Neural crest cell (in vitro differentiated cells): ENCODE measurements around the gene CYP2A13. TPM values are rescaled to one million over a fixed set of nuclear protein-coding genes. Genes with fewer than 3 reads are reported as not detected.
"Not testable (repeated sequence)": the region's sequence is repeated elsewhere in the genome, so short reads cannot be mapped to it uniquely, and the experiment has no call there.

Experiments used
- DNase-seq: peaks from one replicate; pipeline ENCODE4 v3.0.0; 2021; ENCODE audit warnings: low read depth, mixed read lengths, low spot score
- H3K27ac Mint-ChIP-seq: one replicate; pipeline ENCODE4 v1.8.0; 2021; ENCODE audit warnings: mild to moderate bottlenecking, mixed read lengths; ENCODE audit not compliant: unreplicated experiment
- H3K27me3 Mint-ChIP-seq: 2 replicates; pipeline ENCODE4 v1.8.0; 2021; ENCODE audit warnings: low read depth, mild to moderate bottlenecking, mixed read lengths
- H3K36me3 Mint-ChIP-seq: 2 replicates; pipeline ENCODE4 v1.8.0; 2021; ENCODE audit warnings: low read depth, mild to moderate bottlenecking, mixed read lengths
- H3K4me1 Mint-ChIP-seq: 2 replicates; pipeline ENCODE4 v1.8.0; 2021; ENCODE audit warnings: mixed read lengths
- H3K4me3 Mint-ChIP-seq: one replicate; pipeline ENCODE4 v1.8.0; 2021; ENCODE audit warnings: mild to moderate bottlenecking, mixed read lengths
- H3K9me3 Mint-ChIP-seq: 2 replicates; pipeline ENCODE4 v1.8.0; 2021; ENCODE audit warnings: mixed read lengths
- long read RNA-seq: library from polyadenylated mRNA; unstranded; transcript quantifications from one replicate; pipeline ENCODE4 v2.0.0, GENCODE V29; 2020
- total RNA-seq: library from RNA; stranded (reverse); gene quantifications from 2 replicates; pipeline ENCODE4 v1.2.1, GENCODE V29; 2021
- TF ChIP-seq, protein P1 (sequence below): fragments of 200-600 bp; sonication (generic); conservative IDR thresholded peaks from 2 replicates; pipeline ENCODE4 v1.5.0; 2021; ENCODE audit warnings: antibody characterized with exemption, mild to moderate bottlenecking

Gene CYP2A13, protein sequence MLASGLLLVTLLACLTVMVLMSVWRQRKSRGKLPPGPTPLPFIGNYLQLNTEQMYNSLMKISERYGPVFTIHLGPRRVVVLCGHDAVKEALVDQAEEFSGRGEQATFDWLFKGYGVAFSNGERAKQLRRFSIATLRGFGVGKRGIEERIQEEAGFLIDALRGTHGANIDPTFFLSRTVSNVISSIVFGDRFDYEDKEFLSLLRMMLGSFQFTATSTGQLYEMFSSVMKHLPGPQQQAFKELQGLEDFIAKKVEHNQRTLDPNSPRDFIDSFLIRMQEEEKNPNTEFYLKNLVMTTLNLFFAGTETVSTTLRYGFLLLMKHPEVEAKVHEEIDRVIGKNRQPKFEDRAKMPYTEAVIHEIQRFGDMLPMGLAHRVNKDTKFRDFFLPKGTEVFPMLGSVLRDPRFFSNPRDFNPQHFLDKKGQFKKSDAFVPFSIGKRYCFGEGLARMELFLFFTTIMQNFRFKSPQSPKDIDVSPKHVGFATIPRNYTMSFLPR
- not detected in 2 replicates for total RNA-seq
- long read RNA-seq, result 0 reads

DNA sequence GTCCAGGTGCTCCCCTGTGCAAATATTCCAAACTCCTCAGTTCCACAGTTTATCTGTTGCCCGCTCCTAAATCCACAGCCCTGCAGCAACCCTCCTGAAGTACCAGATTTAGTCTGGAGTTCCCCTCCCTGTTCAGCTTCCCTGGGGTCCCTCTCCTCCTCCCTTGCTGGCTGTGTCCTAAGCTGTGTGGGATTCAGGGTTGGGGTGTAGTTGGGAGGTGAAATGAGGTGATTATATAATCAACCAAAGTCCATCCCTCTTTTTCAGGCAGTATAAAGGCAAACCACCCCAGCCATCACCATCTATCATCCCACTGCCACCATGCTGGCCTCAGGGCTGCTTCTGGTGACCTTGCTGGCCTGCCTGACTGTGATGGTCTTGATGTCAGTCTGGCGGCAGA is at the start of gene CYP2A13:
TSS of gene CYP2A13 (plus strand) at position 301 of the 400 bp plus-strand sequence. CDS start at position 322, 21 bp downstream.
- Mint-ChIP-seq H3K4me1 (no peaks in the 10 kb centered on the region), H3K9me3 (no peaks in the 10 kb centered on the region), H3K36me3 (no peaks in the 10 kb centered on the region), H3K27ac (no peak within 1 kb of the TSS), H3K4me3 (no peak within 1 kb of the TSS), H3K27me3 (peaks cover 92% of the 10 kb centered on the region)
- no peak for DNase-seq
- TF ChIP-seq, protein P1, sequence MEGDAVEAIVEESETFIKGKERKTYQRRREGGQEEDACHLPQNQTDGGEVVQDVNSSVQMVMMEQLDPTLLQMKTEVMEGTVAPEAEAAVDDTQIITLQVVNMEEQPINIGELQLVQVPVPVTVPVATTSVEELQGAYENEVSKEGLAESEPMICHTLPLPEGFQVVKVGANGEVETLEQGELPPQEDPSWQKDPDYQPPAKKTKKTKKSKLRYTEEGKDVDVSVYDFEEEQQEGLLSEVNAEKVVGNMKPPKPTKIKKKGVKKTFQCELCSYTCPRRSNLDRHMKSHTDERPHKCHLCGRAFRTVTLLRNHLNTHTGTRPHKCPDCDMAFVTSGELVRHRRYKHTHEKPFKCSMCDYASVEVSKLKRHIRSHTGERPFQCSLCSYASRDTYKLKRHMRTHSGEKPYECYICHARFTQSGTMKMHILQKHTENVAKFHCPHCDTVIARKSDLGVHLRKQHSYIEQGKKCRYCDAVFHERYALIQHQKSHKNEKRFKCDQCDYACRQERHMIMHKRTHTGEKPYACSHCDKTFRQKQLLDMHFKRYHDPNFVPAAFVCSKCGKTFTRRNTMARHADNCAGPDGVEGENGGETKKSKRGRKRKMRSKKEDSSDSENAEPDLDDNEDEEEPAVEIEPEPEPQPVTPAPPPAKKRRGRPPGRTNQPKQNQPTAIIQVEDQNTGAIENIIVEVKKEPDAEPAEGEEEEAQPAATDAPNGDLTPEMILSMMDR, result no peak

DNA sequence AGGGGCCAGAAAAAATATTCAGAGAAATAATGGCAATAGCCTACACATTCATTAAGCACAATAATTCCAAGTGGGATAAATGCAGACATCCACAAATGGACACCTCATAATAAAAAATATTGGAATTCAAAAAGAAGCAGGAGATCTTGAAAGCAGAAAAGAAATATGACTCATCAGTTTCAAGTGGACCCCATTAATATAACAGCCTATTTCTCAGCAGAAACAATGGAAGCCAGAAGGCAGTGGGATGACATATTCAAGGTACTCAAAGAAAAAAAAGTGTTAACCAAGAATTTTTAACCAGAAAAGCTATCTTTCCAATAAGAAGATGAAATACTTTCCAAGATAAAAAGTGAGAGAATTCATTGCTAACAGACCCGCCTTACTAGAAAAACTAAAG is 48.4 kb upstream of the CYP2A13 start:
- no peak for DNase-seq
- peaks cover 5% of the 10 kb centered on the region for H3K9me3 Mint-ChIP-seq
- peaks cover 43% of the 10 kb centered on the region for H3K27me3 Mint-ChIP-seq
- no peaks in the 10 kb centered on the region for H3K36me3 Mint-ChIP-seq
- H3K27ac Mint-ChIP-seq, result no peak overlapping the region
- no peak overlapping the region for H3K4me3 Mint-ChIP-seq
- H3K4me1 Mint-ChIP-seq, result no peaks in the 10 kb centered on the region
- TF ChIP-seq, protein P1, result no peak

DNA sequence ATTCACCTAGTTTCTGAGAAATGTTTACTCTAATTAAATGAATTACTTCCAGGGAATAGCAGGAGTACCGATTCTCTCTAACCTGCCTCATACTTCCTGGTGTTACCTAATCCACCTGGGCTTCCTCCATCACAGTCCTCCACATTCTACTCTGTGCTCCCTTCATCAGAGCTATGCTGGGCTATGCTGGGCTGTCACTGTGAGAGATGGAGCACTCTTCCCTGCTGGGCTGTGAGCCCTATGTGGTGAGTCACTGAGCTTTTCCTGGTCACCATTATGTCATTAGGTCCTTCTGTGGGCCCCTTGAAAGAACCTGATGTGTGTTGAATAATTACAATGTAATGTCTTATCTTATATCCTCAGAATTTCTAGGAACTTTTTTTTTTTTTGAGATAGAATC is 43.2 kb upstream of the CYP2A13 start:
- H3K4me1 Mint-ChIP-seq, H3K4me3 Mint-ChIP-seq, H3K27ac Mint-ChIP-seq, H3K9me3 Mint-ChIP-seq, DNase-seq, H3K36me3 Mint-ChIP-seq: not testable (repeated sequence)
- H3K27me3 Mint-ChIP-seq, result peaks cover 24% of the 10 kb centered on the region

DNA sequence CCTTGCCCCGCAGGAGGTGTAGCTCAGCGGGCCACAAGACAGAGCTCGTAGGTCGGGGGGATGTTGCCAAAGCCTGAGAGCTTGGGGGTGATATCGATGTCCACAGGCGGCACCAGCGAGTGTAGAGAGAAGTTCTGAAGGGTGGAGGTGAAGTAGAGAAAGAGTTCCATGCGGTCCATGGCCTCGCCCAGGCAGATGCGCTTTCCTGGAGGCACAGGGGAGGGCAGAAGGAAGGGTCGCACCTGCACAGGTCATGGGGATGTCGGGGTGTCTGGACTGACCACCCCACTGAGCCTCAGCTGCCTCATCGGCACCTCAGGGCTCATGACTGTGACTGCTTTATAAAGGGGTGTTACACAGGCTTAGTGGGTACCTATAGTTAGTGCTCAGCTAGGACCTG is 37.8 kb upstream of the CYP2A13 start:
- Mint-ChIP-seq H3K27ac (no peak overlapping the region), H3K36me3 (no peaks in the 10 kb centered on the region), H3K4me1 (peaks cover 12% of the 10 kb centered on the region), H3K4me3 (no peak overlapping the region), H3K27me3 (peaks cover 30% of the 10 kb centered on the region), H3K9me3 (peaks cover 3% of the 10 kb centered on the region)
- no peak for DNase-seq
- TF ChIP-seq, protein P1, result no peak

DNA sequence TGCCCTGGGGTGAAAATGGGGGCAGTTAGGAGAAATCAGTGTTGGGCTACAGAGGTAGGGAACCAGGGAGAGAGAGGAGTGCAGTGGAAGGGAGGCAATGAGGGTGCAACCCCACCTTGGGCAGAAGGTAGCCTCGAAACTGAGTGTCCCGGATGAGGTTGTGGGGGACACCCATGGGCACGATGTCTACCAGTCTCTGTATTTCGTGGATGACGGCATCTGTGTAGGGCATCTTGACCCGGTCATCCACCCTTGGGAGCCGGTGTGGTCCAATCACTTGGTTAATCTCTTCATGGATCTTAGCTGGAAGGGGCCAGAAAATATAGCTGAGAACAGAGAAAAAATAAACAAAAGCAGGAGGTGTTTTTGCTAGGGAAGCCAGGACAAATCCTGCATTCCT is 36.1 kb upstream of the CYP2A13 start:
- peaks cover 12% of the 10 kb centered on the region for H3K4me1 Mint-ChIP-seq
- H3K27ac Mint-ChIP-seq, result peak overlapping the region; percentile 76
- not testable (repeated sequence) for H3K9me3 Mint-ChIP-seq, H3K36me3 Mint-ChIP-seq, H3K4me3 Mint-ChIP-seq, DNase-seq
- peaks cover 37% of the 10 kb centered on the region for H3K27me3 Mint-ChIP-seq

DNA sequence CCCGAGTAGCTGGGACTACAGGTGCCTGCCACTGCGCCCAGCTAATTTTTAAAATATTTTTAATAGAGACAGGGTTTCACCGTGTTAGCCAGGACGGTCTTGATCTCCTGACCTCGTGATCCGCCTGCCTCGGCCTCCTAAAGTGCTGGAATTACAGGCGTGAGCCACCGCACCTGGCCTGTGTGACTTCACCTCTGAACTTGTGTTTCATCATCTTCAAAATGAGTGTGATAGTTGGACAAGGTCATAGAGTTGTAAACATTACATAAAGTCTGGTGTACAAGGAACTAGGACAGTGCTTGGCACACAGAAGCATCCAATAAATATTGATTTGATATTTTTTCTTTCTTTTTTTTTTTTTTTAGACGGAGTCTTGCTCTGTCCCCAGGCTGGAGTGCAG is 34.9 kb upstream of the CYP2A13 start:
- DNase-seq, H3K36me3 Mint-ChIP-seq, H3K4me3 Mint-ChIP-seq, H3K27ac Mint-ChIP-seq, H3K9me3 Mint-ChIP-seq: not testable (repeated sequence)
- H3K4me1 Mint-ChIP-seq, result peaks cover 12% of the 10 kb centered on the region
- peaks cover 44% of the 10 kb centered on the region for H3K27me3 Mint-ChIP-seq

DNA sequence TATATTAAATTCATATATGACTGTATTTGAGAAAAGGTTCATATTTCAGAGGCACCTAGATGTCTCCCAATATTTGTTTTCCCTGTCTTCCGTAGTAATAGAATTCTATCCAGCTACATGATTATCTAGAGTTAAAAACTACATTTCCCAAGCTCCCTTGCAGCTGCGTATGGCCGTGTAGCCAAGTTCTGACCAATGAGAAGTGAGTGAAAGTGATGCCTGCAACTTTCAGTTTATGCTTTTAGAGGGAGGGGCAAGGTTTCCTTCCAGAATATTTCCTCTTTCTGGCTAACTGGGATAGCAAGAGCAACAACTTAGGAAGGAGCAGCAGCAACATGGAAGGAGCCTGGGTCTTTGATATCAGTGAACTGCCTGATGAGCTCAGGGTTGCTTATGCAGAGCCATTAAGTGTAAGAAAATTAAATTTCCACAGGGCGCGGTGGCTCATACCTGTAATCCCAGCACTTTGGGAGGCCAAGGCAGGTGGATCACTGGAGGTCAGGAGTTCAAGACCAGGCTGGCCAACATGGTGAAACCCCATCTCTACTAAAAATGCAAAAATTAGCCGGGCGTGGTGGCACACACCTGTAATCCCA is 23.2 kb upstream of the CYP2A13 start:
- DNase-seq, result no peak
- H3K4me3 Mint-ChIP-seq, result no peak overlapping the region
- no peak overlapping the region for H3K27ac Mint-ChIP-seq
- TF ChIP-seq, protein P1, result no peak
- no peaks in the 10 kb centered on the region for H3K36me3 Mint-ChIP-seq
- peaks cover 3% of the 10 kb centered on the region for H3K9me3 Mint-ChIP-seq
- H3K4me1 Mint-ChIP-seq, result peaks cover 4% of the 10 kb centered on the region
- peaks cover 80% of the 10 kb centered on the region for H3K27me3 Mint-ChIP-seq
